Mesenchymal stem cell (in vitro differentiated cells and primary cell): ENCODE measurements around the gene GTF3C1.
A peak's percentile ranks its signal among the peaks of the same experiment; 100 is the strongest.

ENCODE experiments used
- DNase-seq: peaks from one replicate; pipeline ENCODE4 v3.0.0-alpha.2; 2013
- H2AFZ ChIP-seq: one replicate; pipeline ENCODE4 v1.6.1; 2013; ENCODE audit warnings: low read depth, mild to moderate bottlenecking, control low read depth, inconsistent platforms, low read length, moderate library complexity
- H2AK5ac ChIP-seq: 2 replicates; pipeline ENCODE4 v1.6.1; 2013; ENCODE audit warnings: low read length, moderate library complexity, mild to moderate bottlenecking, inconsistent platforms; ENCODE audit not compliant: severe bottlenecking
- H2BK120ac ChIP-seq: one replicate; pipeline ENCODE4 v1.6.1; 2013; ENCODE audit warnings: low read depth, mild to moderate bottlenecking, inconsistent platforms, low read length, moderate library complexity
- H2BK12ac ChIP-seq, 2 experiments: one replicate each; pipeline ENCODE4 v1.6.1; 2013; ENCODE audit warnings: inconsistent platforms in 2 of 2, low read length in 2 of 2, mild to moderate bottlenecking in 2 of 2, moderate library complexity in 2 of 2, control low read depth in 1 of 2
- H2BK15ac ChIP-seq: one replicate; pipeline ENCODE4 v1.6.1; 2013; ENCODE audit warnings: mild to moderate bottlenecking, low read depth, inconsistent platforms; ENCODE audit not compliant: poor library complexity, severe bottlenecking
- H2BK5ac ChIP-seq: 2 replicates; pipeline ENCODE4 v1.6.1; 2013; ENCODE audit warnings: low read depth, mild to moderate bottlenecking, low read length, control low read depth, inconsistent platforms; ENCODE audit not compliant: poor library complexity, severe bottlenecking
- H3K14ac ChIP-seq, 2 experiments: one replicate each; pipeline ENCODE4 v1.6.1; 2013; ENCODE audit warnings: inconsistent platforms in 2 of 2, low read length in 2 of 2, control low read depth in 1 of 2, mild to moderate bottlenecking in 1 of 2, moderate library complexity in 1 of 2
- H3K18ac ChIP-seq, 2 experiments: one replicate each; pipeline ENCODE4 v1.6.1; 2013; ENCODE audit warnings: inconsistent platforms in 2 of 2, low read length in 2 of 2, control low read depth in 1 of 2, low read depth in 1 of 2, mild to moderate bottlenecking in 1 of 2
- H3K23ac ChIP-seq, 2 experiments: one replicate each; pipeline ENCODE4 v1.6.1; 2013; ENCODE audit warnings: inconsistent platforms in 2 of 2, low read length in 2 of 2, mild to moderate bottlenecking in 2 of 2, moderate library complexity in 2 of 2, control low read depth in 1 of 2
- H3K27ac ChIP-seq: 2 replicates; pipeline ENCODE4 v1.5.1; 2013; ENCODE audit warnings: mild to moderate bottlenecking, moderate library complexity, low read length, control low read depth, inconsistent platforms; ENCODE audit not compliant: poor library complexity, severe bottlenecking
- H3K27me3 ChIP-seq, 2 experiments: 2 replicates each; pipeline versions ENCODE4 v1.6.1 to v1.7.0; 2013; ENCODE audit warnings: low read length in 2 of 2, mild to moderate bottlenecking in 2 of 2, moderate library complexity in 2 of 2, control low read depth in 1 of 2, inconsistent platforms in 1 of 2; ENCODE audit not compliant: control insufficient read depth in 1 of 2, insufficient read depth in 1 of 2
- H3K36me3 ChIP-seq, 2 experiments: 2 replicates each; pipeline versions ENCODE4 v1.6.1 to v1.7.0; 2013; ENCODE audit warnings: low read length in 2 of 2, control low read depth in 1 of 2, inconsistent platforms in 1 of 2, low read depth in 1 of 2, mild to moderate bottlenecking in 1 of 2; ENCODE audit not compliant: insufficient read depth in 2 of 2, control insufficient read depth in 1 of 2
- H3K4ac ChIP-seq, 2 experiments: one replicate each; pipeline ENCODE4 v1.6.1; 2013; ENCODE audit warnings: inconsistent platforms in 2 of 2, low read length in 2 of 2, mild to moderate bottlenecking in 2 of 2, moderate library complexity in 2 of 2, control low read depth in 1 of 2, low read depth in 1 of 2
- H3K4me1 ChIP-seq: 2 replicates; pipeline ENCODE4 v1.6.1; 2013; ENCODE audit warnings: low read depth, low read length, control low read depth; ENCODE audit not compliant: control insufficient read depth, insufficient read depth
- H3K4me2 ChIP-seq: 2 replicates; pipeline ENCODE4 v1.6.1; 2013; ENCODE audit warnings: low read length, mild to moderate bottlenecking, inconsistent platforms; ENCODE audit not compliant: poor library complexity, severe bottlenecking
- H3K4me3 ChIP-seq, 2 experiments: 2 replicates each; pipeline versions ENCODE4 v1.5.1 to v1.7.0; 2013; ENCODE audit warnings: low read length in 2 of 2, mild to moderate bottlenecking in 2 of 2, control low read depth in 1 of 2, low read depth in 1 of 2; ENCODE audit not compliant: insufficient read depth in 1 of 2
- H3K79me1 ChIP-seq: replicated peaks from 2 replicates; pipeline ENCODE4 v1.6.1; 2013; ENCODE audit warnings: mild to moderate bottlenecking, control low read depth, low read length, inconsistent platforms; ENCODE audit not compliant: poor library complexity, severe bottlenecking
- H3K9ac ChIP-seq: 2 replicates; pipeline ENCODE4 v1.7.0; 2013; ENCODE audit warnings: mild to moderate bottlenecking, low read length, moderate library complexity
- H3K9me3 ChIP-seq: 2 replicates; pipeline ENCODE4 v1.7.0; 2013; ENCODE audit warnings: mild to moderate bottlenecking, low read length; ENCODE audit not compliant: control insufficient read depth
- H4K8ac ChIP-seq: one replicate; pipeline ENCODE4 v1.6.1; 2013; ENCODE audit warnings: inconsistent platforms, mild to moderate bottlenecking, low read length, moderate library complexity
- H4K91ac ChIP-seq: one replicate; pipeline ENCODE4 v1.6.1; 2013; ENCODE audit warnings: mild to moderate bottlenecking, low read length, inconsistent platforms
- WGBS: methylation state at CpG from one replicate; pipeline ENCODE4 v1.1.7; 2013; ENCODE audit warnings: mixed read lengths; 5-methylcytosine and 5-hydroxymethylcytosine counted together

GTF3C1 gene

DNA sequence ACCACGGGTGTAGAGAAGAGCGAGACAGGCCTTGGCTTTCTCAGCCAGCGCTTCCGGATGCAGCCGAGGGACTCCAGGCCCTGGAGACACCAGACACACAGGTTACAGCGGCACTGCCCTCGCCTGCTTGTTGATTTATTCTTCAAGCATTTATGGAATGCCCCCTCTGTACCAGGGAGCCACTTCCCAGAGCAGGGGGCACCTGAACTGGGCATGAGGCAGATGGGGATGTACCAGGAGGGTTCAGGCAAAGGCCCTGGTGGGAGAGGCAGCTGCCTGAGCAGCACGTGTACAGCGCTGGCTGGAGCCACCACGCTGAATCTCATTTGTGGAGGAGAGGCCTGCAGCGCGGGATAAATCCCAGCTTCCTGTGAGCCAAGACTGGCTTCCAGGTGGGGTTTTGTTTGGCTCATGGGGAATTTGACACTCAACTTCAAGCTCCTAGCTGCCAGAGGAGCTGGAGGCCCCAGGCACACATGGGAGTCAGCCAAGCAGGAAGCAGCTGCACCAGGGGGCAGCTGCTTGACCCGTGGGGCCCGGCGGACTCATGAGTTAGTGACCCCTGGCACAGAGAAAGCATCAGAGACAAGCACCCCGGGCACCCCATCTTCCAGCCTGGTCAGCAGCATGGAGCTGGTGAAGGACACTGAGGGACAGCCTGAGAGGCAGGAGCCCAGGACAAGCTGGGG lies 88.1 kb downstream of the GTF3C1 start:
- 77% methylated on average over 16 of the region's 16 CpGs for WGBS

DNA sequence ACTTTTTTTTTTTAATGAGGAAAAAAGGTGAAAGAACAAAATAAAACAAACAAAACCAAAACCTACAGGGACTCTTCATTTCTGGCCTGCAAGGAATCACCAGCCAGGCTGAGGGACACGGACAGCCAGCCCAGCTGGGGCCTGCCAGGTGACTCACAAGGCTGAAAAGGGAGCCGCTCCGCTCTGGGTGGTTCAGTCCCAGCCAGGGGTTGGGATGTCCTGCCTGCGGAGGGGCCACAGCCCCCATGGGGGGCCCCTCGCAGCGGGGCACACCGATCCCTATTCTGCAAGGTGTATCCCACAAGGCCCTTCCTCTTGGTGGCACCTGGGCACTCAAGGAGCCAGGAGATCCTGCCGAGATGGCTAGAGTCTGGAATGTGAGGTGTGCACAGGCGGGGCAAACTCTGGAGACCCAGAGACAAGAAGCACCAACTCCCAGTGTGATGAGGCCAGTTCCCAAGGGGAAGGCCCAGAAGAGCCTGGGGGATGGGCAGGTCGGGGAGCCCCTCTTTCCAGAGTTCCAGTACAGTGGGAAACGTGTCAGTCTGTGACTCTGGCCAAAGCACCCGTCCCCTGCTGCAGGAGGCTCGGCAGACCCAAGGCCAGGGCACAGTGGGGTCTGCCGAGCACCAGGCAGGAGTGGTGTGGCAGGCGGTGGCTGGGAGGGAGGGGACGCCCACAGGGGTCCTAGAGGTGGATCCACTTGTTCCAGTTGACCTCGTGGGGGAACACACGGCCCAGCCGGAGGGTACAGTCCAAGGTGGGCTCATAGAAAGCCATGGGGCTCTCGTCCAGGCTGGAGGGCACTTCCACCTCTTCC lies 88.8 kb downstream of the GTF3C1 start:
- H3K23ac ChIP-seq = no peak overlapping the region
- H2BK5ac ChIP-seq = no peak overlapping the region
- peaks cover 48% of the 10 kb centered on the region for H3K4me1 ChIP-seq
- peaks cover 69 to 70% of the 10 kb centered on the region in 2 experiments for H3K36me3 ChIP-seq
- H2BK120ac ChIP-seq = no peak overlapping the region
- no peak overlapping the region for H4K8ac ChIP-seq
- no peak for DNase-seq
- 84% methylated on average over 20 of the region's 20 CpGs for whole genome bisulfite sequencing
- H4K91ac ChIP-seq = no peak overlapping the region
- H3K4me3 ChIP-seq = no peak overlapping the region
- no peak overlapping the region for H3K4ac ChIP-seq
- H2AK5ac ChIP-seq = peak overlapping the region; percentile 75
- no peak overlapping the region for H2AFZ ChIP-seq
- H3K27me3 ChIP-seq = no peaks in the 10 kb centered on the region
- H2BK15ac ChIP-seq = peak overlapping the region; percentile 12
- H3K4me2 ChIP-seq = no peak overlapping the region
- H3K18ac ChIP-seq = no peak overlapping the region
- H3K9ac ChIP-seq = no peak overlapping the region
- H3K14ac ChIP-seq = no peak overlapping the region
- no peaks in the 10 kb centered on the region for H3K9me3 ChIP-seq
- peak overlapping the region; percentile 79 for H3K27ac ChIP-seq
- H2BK12ac ChIP-seq = no peak overlapping the region
- H3K79me1 ChIP-seq = peaks cover 9% of the 10 kb centered on the region

More for the DNA sequence above, 88.1 kb downstream of the GTF3C1 start:
- no peaks in the 10 kb centered on the region for H3K27me3 ChIP-seq
- H2AFZ ChIP-seq = no peak overlapping the region
- no peak overlapping the region for H2BK5ac ChIP-seq
- H3K4me3 ChIP-seq = no peak overlapping the region
- peak overlapping the region; percentile 48 for H4K8ac ChIP-seq
- H3K36me3 ChIP-seq = peaks cover 70 to 76% of the 10 kb centered on the region in 2 experiments
- H3K4me2 ChIP-seq = no peak overlapping the region
- no peak overlapping the region for H2BK12ac ChIP-seq
- no peak overlapping the region for H3K23ac ChIP-seq
- peak overlapping the region; percentile 14 to 32 for H3K18ac ChIP-seq
- peaks cover 9% of the 10 kb centered on the region for H3K79me1 ChIP-seq
- H3K4me1 ChIP-seq = peaks cover 48% of the 10 kb centered on the region
- H2AK5ac ChIP-seq = peak overlapping the region; percentile 78
- DNase-seq = no peak
- no peak overlapping the region for H2BK120ac ChIP-seq
- H3K14ac ChIP-seq = no peak overlapping the region
- peak overlapping the region; percentile 40 for H4K91ac ChIP-seq
- H3K9ac ChIP-seq = no peak overlapping the region
- H3K27ac ChIP-seq = peak overlapping the region; percentile 79
- H2BK15ac ChIP-seq = no peak overlapping the region
- peaks cover under 1% of the 10 kb centered on the region for H3K9me3 ChIP-seq
- H3K4ac ChIP-seq = no peak overlapping the region

GRCh38 chr16:27460213-27460612 lies 89.5 kb downstream of the GTF3C1 start:
- H3K36me3 ChIP-seq = peaks cover 62 to 64% of the 10 kb centered on the region in 2 experiments
- 92% methylated on average over 4 of the region's 4 CpGs for whole genome bisulfite sequencing
- H3K4me3 ChIP-seq = no peak overlapping the region
- no peak overlapping the region for H2BK120ac ChIP-seq
- no peak overlapping the region for H2BK5ac ChIP-seq
- DNase-seq = no peak
- H3K14ac ChIP-seq = no peak overlapping the region
- H4K91ac ChIP-seq = no peak overlapping the region
- H2AK5ac ChIP-seq = peak overlapping the region; percentile 23
- no peak overlapping the region for H2AFZ ChIP-seq
- peaks cover 42% of the 10 kb centered on the region for H3K4me1 ChIP-seq
- no peak overlapping the region for H3K4me2 ChIP-seq
- no peak overlapping the region for H3K4ac ChIP-seq
- H2BK15ac ChIP-seq = no peak overlapping the region
- peaks cover 9% of the 10 kb centered on the region for H3K79me1 ChIP-seq
- H3K18ac ChIP-seq = no peak overlapping the region
- H3K9ac ChIP-seq = no peak overlapping the region
- no peak overlapping the region for H2BK12ac ChIP-seq
- H3K23ac ChIP-seq = no peak overlapping the region
- no peaks in the 10 kb centered on the region for H3K27me3 ChIP-seq
- H3K9me3 ChIP-seq = no peaks in the 10 kb centered on the region
- H3K27ac ChIP-seq = no peak overlapping the region
- no peak overlapping the region for H4K8ac ChIP-seq

DNA sequence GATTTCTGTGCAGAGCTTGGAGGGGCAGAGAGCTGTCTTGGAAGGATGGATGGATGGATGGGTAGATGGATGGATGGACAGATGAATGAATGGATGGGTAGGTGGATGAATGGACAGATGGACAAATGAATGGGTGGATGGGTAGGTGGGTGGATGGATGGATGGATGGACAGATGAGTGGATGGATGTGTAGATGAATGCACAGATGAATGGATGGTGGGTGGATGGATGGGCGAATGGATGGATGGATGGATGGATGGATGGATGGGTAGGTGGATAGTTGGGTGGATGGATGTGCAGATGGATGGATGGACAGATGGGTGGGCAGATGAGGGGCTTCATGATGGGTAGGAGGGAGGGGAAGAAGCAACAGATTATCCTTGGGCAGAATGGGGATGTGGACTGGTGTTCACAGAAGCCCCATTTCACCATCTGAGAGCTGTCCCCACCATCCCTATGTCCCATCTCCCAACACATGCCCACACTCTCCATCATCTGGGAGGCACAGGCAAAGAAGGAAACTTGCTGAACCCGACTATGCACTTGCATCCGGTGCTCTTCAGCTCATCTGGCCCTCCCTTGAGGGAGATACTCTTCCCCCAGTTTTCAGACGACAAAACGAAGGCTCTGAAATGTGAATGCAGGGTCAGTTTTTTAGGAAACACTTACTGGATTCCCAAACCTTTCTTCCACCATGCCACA lies 90.6 kb downstream of the GTF3C1 start:
- peaks cover 7% of the 10 kb centered on the region for H3K79me1 ChIP-seq
- no peak overlapping the region for H3K4me3 ChIP-seq
- no peak overlapping the region for H3K4me2 ChIP-seq
- peaks cover 39% of the 10 kb centered on the region for H3K4me1 ChIP-seq
- H4K8ac ChIP-seq = no peak overlapping the region
- H2BK12ac ChIP-seq = no peak overlapping the region
- H2AK5ac ChIP-seq = no peak overlapping the region
- no peak overlapping the region for H3K14ac ChIP-seq
- no peak overlapping the region for H2BK5ac ChIP-seq
- no peak overlapping the region for H3K4ac ChIP-seq
- no peak overlapping the region for H2AFZ ChIP-seq
- 92% methylated on average over 5 of the region's 5 CpGs for WGBS
- no peaks in the 10 kb centered on the region for H3K27me3 ChIP-seq
- no peak overlapping the region for H3K9ac ChIP-seq
- no peak overlapping the region for H2BK120ac ChIP-seq
- no peak overlapping the region for H3K27ac ChIP-seq
- H3K23ac ChIP-seq = no peak overlapping the region
- no peak overlapping the region for H4K91ac ChIP-seq
- DNase-seq = no peak
- peaks cover 51 to 53% of the 10 kb centered on the region in 2 experiments for H3K36me3 ChIP-seq
- H2BK15ac ChIP-seq = no peak overlapping the region
- H3K9me3 ChIP-seq = no peaks in the 10 kb centered on the region
- H3K18ac ChIP-seq = no peak overlapping the region
